Naive B cell (primary cell): ENCODE results near the gene RLN2. TPM values are rescaled to one million over a fixed set of nuclear protein-coding genes. Genes with fewer than 3 reads are reported as not detected.

Experiments
- ATAC-seq, 2 donors: fragments of 150-1000 bp; cut with Tn5 transposase; 2 replicates each; pipeline ENCODE4 v1.10.0; 2021; ENCODE audit warnings: low read depth in 2 of 2, mild to moderate bottlenecking in 2 of 2, moderate library complexity in 2 of 2
- DNase-seq: peaks from one replicate; pipeline ENCODE4 v3.0.0; 2022
- H3K27ac Mint-ChIP-seq, 6 donors: one replicate each; pipeline ENCODE4 v1.8.0; 2020 to 2022; ENCODE audit warnings: mild to moderate bottlenecking in 6 of 6, mixed read lengths in 6 of 6, moderate library complexity in 5 of 6, inconsistent platforms in 2 of 6
- H3K27me3 Mint-ChIP-seq, 3 donors: one replicate each; pipeline ENCODE4 v1.8.0; 2021 to 2022; ENCODE audit warnings: mixed read lengths in 3 of 3, mild to moderate bottlenecking in 1 of 3
- H3K36me3 Mint-ChIP-seq, 2 donors: one replicate each; pipeline ENCODE4 v1.8.0; 2020 to 2022; ENCODE audit warnings: mixed read lengths in 2 of 2, inconsistent platforms in 1 of 2, mild to moderate bottlenecking in 1 of 2
- H3K4me1 Mint-ChIP-seq, 3 donors: one replicate each; pipeline ENCODE4 v1.8.0; 2020 to 2022; ENCODE audit warnings: mixed read lengths in 3 of 3, inconsistent platforms in 1 of 3, mild to moderate bottlenecking in 1 of 3, moderate library complexity in 1 of 3
- H3K4me3 Mint-ChIP-seq, 8 donors: one replicate each; pipeline ENCODE4 v1.8.0; 2020 to 2022; ENCODE audit warnings: mild to moderate bottlenecking in 8 of 8, mixed read lengths in 8 of 8, moderate library complexity in 8 of 8, inconsistent platforms in 2 of 8
- H3K9me3 Mint-ChIP-seq, 7 donors: one replicate each; pipeline ENCODE4 v1.8.0; 2020 to 2022; ENCODE audit warnings: mixed read lengths in 7 of 7, mild to moderate bottlenecking in 5 of 7, inconsistent platforms in 2 of 7, moderate library complexity in 1 of 7
- polyA plus RNA-seq, 6 donors: library from polyadenylated mRNA; unstranded; fragments of 300-500 nt; fragmentation: Illumina TruSeq; gene quantifications; one replicate each; pipeline ENCODE4 v1.2.3, GENCODE V29; 2021; ENCODE audit warnings: low read depth in 6 of 6

The RLN2 gene
- polyA plus RNA-seq, 6 donors from 2014 or later, result 2.2 to 10.6 (median 5.5) TPM; not detected in 1

DNA sequence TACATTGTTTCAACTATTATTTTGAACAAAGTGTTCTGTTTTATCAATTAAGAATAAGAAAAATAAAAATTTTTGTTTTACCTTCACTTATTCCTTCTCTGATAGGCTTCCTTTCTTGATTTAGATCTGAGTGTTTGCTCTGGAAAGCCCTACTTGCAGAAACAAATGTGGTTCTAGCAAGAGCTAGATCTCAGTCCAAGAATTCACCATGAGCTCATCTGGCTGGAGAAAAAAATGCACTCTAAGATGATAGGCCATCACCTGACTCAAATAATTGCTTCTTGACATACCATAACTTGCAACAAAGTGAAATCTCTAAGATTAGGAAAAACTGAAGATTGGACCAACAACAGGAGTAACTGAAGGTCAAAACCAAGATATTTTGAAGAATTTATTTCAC is 6.3 kb upstream of the RLN2 start:
- ATAC-seq (no peak), DNase-seq (no peak)
- Mint-ChIP-seq H3K27me3 (peaks cover 0 to 34% (median 5%) of the 10 kb centered on the region in 3 donors), H3K4me1 (no peaks in the 10 kb centered on the region), H3K9me3 (peaks cover 8 to 22% (median 14%) of the 10 kb centered on the region in 7 donors), H3K27ac (no peak overlapping the region), H3K36me3 (peaks cover 12 to 17% of the 10 kb centered on the region in 2 donors), H3K4me3 (no peak overlapping the region)

- no peak for DNase-seq
- peak overlapping the region in 1 of 8 donors; percentile 65 for H3K4me3 Mint-ChIP-seq
- H3K27ac Mint-ChIP-seq, result no peak overlapping the region
- H3K36me3 Mint-ChIP-seq, result no peaks in the 10 kb centered on the region
- no peak for ATAC-seq
- peaks cover 4 to 13% (median 12%) of the 10 kb centered on the region in 3 donors for H3K4me1 Mint-ChIP-seq
- no peaks in the 10 kb centered on the region for H3K9me3 Mint-ChIP-seq
- H3K27me3 Mint-ChIP-seq, result peaks cover 0 to 24% (median 0%) of the 10 kb centered on the region in 3 donors
These were observed 1.2 kb upstream of the RLN2 start for GRCh38 chr9:5305741-5306140.

DNA sequence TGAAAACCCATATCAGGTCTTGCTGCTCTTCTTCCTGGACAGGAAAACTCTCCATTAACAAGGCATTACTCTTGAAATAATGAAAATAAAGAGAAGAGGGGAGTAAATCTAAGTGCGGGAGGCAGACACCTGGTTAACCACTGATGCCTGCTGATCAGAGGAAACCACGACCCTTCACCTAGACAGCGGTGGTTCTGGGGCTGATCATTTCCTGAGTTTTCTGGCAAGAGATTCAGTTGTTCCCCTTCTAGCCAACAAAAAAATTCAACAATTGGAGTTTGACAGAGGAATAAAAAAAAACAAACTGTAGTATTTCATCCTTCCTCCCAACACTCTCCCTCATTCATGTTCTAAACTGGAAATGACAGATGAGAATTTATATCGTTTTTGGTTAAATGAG is 3.0 kb downstream of the RLN2 start:
- H3K27me3 Mint-ChIP-seq, result no peaks in the 10 kb centered on the region
- peaks cover 4 to 13% (median 12%) of the 10 kb centered on the region in 3 donors for H3K4me1 Mint-ChIP-seq
- peaks cover 0 to 12% (median 8%) of the 10 kb centered on the region in 7 donors for H3K9me3 Mint-ChIP-seq
- H3K36me3 Mint-ChIP-seq, result peaks cover 5 to 16% of the 10 kb centered on the region in 2 donors
- H3K27ac Mint-ChIP-seq, result peak overlapping the region in 1 of 6 donors; percentile 24
- no peak for ATAC-seq
- no peak for DNase-seq
- H3K4me3 Mint-ChIP-seq, result peak overlapping the region in 3 of 8 donors; percentile 35 to 50 (median 35)

DNA sequence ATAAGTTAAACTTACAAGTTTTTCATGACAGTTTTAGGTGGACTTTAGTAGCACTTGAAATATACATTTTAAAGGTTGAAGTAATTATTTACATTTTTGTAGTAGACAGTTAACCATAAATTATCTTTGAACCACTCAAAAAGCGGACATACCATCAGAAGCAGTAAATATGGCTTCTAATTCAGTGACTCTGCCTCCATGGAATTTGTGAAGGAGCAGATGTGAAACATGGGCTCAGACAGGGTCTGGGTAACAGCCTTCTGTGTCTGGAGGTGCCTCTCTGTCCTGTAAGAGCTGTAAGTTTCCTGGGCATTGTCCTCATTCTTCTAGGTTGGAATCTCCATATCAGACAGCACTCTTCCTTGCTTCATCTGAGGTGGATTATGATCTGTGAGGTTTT is 12.4 kb downstream of the RLN2 start:
- Mint-ChIP-seq H3K4me1 (no peaks in the 10 kb centered on the region), H3K4me3 (no peak overlapping the region), H3K9me3 (peaks cover 5 to 41% (median 17%) of the 10 kb centered on the region in 7 donors), H3K27ac (no peak overlapping the region), H3K27me3 (peaks cover 17 to 37% (median 35%) of the 10 kb centered on the region in 3 donors), H3K36me3 (peaks cover 23 to 34% of the 10 kb centered on the region in 2 donors)
- no peak for ATAC-seq
- DNase-seq, result no peak

- no peaks in the 10 kb centered on the region for H3K4me1 Mint-ChIP-seq
- no peak overlapping the region for H3K4me3 Mint-ChIP-seq
- peaks cover 0 to 11% of the 10 kb centered on the region in 2 donors for H3K36me3 Mint-ChIP-seq
- ATAC-seq (no peak), DNase-seq (no peak)
- H3K27me3 Mint-ChIP-seq, result peaks cover 12 to 27% (median 24%) of the 10 kb centered on the region in 3 donors
- peaks cover 6 to 31% (median 9%) of the 10 kb centered on the region in 7 donors for H3K9me3 Mint-ChIP-seq
- H3K27ac Mint-ChIP-seq, result no peak overlapping the region
These were observed 15.9 kb downstream of the RLN2 start for GRCh38 chr9:5288591-5288990.

DNA sequence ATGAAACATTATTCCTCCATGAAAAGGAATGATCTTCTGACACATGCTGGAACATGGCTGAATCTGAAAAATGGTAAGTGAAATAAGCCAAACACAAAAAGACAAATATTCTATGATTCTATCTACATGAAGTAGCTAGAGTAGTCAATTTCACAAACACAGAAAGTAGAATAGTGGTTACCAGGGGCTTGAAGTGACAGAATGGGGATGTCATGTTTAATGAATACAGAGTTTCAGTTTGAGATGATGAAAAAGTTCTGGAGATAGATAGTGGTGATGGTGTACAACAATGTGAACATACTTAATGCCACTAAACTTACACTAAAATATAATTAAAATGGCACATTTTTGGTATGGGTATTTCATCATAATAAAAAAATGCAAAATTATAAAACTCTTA is 18.3 kb downstream of the RLN2 start:
- no peaks in the 10 kb centered on the region for H3K4me1 Mint-ChIP-seq
- DNase-seq (no peak), ATAC-seq (no peak)
- H3K36me3 Mint-ChIP-seq, result peaks cover 0 to 4% of the 10 kb centered on the region in 2 donors
- H3K4me3 Mint-ChIP-seq, result no peak overlapping the region
- H3K27me3 Mint-ChIP-seq, result peaks cover 8 to 27% (median 16%) of the 10 kb centered on the region in 3 donors
- H3K27ac Mint-ChIP-seq, result no peak overlapping the region
- peaks cover 6 to 31% (median 11%) of the 10 kb centered on the region in 7 donors for H3K9me3 Mint-ChIP-seq

DNA sequence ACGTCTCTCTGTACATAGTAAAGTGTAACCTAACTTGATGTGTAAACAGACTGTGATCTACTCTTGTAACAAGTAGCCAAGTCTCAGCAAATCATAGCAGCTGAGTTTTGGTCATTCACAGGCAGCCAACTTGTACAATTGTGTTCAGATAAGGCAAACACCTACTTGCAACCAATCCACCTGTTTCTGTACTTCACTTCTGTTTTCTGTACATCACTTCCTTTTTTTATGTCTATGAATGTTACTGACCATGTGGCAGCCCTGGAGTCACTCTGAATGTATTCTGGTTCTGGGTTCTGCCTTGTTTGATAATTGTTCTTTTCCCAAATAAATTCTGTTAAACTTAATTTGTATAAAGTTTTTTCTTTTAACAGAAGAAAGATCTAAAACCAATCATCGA is 26.0 kb downstream of the RLN2 start:
- Mint-ChIP-seq H3K36me3 (no peaks in the 10 kb centered on the region), H3K4me1 (peaks cover 0 to 6% (median 0%) of the 10 kb centered on the region in 3 donors), H3K27ac (no peak overlapping the region), H3K9me3 (peaks cover 0 to 6% (median 0%) of the 10 kb centered on the region in 7 donors), H3K4me3 (no peak overlapping the region), H3K27me3 (no peaks in the 10 kb centered on the region)
- peak; percentile 2 for DNase-seq
- ATAC-seq, result peak; percentile 73 to 91

GRCh38 chr9:5274770-5275169 is 29.7 kb downstream of the RLN2 start:
- peaks cover 0 to 4% (median 0%) of the 10 kb centered on the region in 7 donors for H3K9me3 Mint-ChIP-seq
- ATAC-seq (no peak), DNase-seq (no peak)
- no peaks in the 10 kb centered on the region for H3K27me3 Mint-ChIP-seq
- no peak overlapping the region for H3K27ac Mint-ChIP-seq
- no peak overlapping the region for H3K4me3 Mint-ChIP-seq
- H3K36me3 Mint-ChIP-seq, result no peaks in the 10 kb centered on the region
- peaks cover 0 to 6% (median 0%) of the 10 kb centered on the region in 3 donors for H3K4me1 Mint-ChIP-seq

DNA sequence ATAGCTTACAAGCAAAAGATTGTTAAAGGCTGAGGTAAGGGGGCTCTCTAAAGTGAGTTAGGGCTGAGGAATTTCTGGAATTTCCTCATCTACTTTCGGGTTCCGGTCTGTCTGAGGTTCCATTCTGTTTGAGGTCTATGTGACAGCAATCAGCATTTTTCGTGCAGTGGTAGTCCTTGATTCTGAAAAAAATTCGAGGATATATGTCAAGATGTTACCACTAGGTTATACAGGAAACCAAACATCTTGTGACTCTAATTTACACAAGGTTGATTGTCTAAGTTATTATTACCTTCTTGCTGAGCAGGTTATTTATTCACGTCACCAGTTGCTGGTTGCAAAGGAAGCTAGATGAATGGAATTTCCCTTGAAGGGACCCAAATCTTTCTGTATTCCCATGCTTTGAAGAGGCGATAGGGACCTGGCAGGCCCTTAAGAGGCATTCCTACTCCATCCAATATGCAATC is 35.2 kb downstream of the RLN2 start:
- H3K4me1 Mint-ChIP-seq, result no peaks in the 10 kb centered on the region
- no peaks in the 10 kb centered on the region for H3K36me3 Mint-ChIP-seq
- H3K4me3 Mint-ChIP-seq, result no peak overlapping the region
- ATAC-seq (no peak), DNase-seq (no peak)
- no peaks in the 10 kb centered on the region for H3K27me3 Mint-ChIP-seq
- H3K27ac Mint-ChIP-seq, result peak overlapping the region in 1 of 6 donors; percentile 17
- no peaks in the 10 kb centered on the region for H3K9me3 Mint-ChIP-seq

- DNase-seq (no peak), ATAC-seq (no peak)
- Mint-ChIP-seq H3K36me3 (no peaks in the 10 kb centered on the region), H3K27me3 (no peaks in the 10 kb centered on the region), H3K4me1 (peaks cover 0 to 2% (median 0%) of the 10 kb centered on the region in 3 donors), H3K4me3 (no peak overlapping the region), H3K27ac (no peak overlapping the region), H3K9me3 (peaks cover 0 to 2% (median 0%) of the 10 kb centered on the region in 7 donors)
These were observed 38.6 kb downstream of the RLN2 start for GRCh38 chr9:5265939-5266338.

DNA sequence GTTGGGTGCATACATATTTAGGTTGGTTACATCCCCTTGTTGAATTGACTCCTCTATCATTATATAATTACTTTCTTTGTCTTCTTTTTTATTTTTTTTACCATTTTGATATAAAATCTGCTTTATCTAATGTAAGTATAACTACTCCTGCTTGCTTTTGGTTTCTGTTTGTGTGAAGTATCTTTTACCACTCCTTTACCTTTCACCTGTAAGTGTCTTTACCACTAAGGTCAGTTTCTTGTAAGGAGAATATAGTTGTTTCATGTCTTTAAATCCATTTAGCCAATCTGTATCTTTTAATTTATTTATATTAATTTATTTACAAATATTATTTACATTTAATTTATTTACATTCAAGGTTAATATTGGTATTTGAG is 40.3 kb downstream of the RLN2 start:
- no peak for ATAC-seq
- Mint-ChIP-seq H3K9me3 (peaks cover 0 to 9% (median 4%) of the 10 kb centered on the region in 7 donors), H3K4me3 (no peak overlapping the region), H3K36me3 (no peaks in the 10 kb centered on the region), H3K4me1 (peaks cover 0 to 2% (median 0%) of the 10 kb centered on the region in 3 donors), H3K27me3 (no peaks in the 10 kb centered on the region), H3K27ac (no peak overlapping the region)
- no peak for DNase-seq

DNA sequence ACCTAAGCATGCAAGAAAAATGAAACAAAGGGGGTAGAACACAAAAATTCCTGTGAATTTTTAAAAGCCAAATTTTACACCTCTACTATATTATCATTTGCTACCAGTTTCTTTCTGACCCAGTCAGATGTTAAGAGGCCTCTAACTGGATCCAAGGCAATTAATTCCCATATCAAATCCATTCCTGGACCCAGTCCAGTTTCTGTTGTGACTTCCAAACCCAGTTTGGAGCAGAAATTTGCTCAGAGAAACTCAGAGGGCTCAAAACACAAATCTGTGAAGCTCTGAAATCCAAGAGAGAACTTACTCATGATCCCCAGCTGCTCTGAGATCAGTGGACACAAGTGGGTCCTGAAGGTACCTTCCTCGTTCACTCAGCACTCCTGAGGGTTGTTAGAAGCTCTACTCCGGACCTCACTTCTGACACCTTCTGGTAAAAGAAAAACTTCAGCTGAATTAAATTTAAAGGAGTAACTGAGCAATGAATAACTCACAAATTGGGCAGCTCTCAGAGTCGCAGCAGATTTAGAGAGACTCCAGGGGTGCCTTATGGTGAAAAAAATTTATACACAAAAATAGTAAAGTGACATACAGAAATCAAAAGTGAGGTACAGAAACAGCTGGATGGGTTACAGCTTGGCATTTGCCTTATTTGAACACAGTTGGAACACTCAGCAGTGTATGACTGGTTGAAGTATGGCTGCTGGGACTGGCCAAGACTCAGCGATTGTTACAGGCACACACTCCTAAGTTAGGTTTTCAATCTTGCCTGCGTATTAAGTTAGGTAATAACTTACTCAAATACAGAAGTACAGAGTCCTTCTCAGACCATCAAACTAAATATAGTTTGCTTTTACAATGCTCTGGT is 40.9 kb downstream of the RLN2 start:
- no peak overlapping the region for H3K27ac Mint-ChIP-seq
- H3K4me3 Mint-ChIP-seq, result no peak overlapping the region
- H3K4me1 Mint-ChIP-seq, result peaks cover 0 to 2% (median 0%) of the 10 kb centered on the region in 3 donors
- ATAC-seq (peak in 1 of 2 donors; percentile 27), DNase-seq (no peak)
- H3K9me3 Mint-ChIP-seq, result peaks cover 0 to 11% (median 4%) of the 10 kb centered on the region in 7 donors
- H3K36me3 Mint-ChIP-seq, result no peaks in the 10 kb centered on the region
- H3K27me3 Mint-ChIP-seq, result no peaks in the 10 kb centered on the region
